ENCODE results near the gene TP53AIP1.
A peak's percentile ranks its signal among the peaks of the same experiment; 100 is the strongest.

DNA sequence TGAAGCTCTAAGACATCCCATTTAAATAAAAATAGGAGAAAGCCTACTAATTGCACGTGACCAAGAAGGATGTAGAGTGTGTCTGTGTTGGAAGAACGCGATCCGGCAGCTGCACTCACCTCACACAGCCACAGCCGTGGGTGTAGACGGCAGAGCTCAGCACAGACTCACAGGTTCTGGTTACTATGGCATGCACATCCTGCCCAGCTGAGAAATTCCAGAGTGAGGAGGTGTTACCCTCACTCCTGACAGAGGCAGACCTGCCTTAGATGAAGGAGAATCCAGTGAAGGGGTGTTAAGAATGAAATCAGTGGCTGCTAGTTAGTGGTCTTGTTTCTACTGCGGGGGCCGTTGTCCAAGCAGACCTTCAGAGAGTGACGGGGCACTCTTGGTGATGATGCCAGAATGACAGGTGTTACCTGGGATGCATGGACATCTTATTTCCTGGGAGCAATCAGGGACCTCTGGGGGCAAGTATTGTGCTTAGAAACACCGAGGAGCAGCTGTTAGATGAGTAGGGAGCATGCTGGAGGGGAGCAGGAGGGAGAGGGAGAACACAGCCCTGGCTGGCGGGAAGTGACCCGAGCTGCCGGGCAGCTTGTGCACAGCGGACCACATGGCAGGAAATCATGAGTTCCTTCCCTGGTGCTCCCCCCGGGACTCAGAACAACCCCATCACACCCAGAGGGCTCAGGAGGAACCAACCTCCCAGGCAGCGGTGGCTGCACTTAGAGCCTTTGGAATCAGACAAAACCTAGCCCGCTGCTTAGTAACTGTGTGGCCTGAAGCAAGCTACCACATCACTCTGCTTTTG lies 39.2 kb downstream of the TP53AIP1 start:
- TF ChIP-seq CTCF (IDR thresholded peaks at IDR 0.05; ENCODE audit: low read depth, low read length) (no peak), POLR2A (IDR thresholded peaks at IDR 0.05; ENCODE audit: extremely low read depth, insufficient read length) (no peak)
- TF ChIP-seq, protein P1, sequence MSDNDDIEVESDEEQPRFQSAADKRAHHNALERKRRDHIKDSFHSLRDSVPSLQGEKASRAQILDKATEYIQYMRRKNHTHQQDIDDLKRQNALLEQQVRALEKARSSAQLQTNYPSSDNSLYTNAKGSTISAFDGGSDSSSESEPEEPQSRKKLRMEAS (IDR thresholded peaks at IDR 0.05; ENCODE audit: low read depth, low read length) = peak; percentile 39; the same call in 1 of the 2 replicates
